Right lobe of liver (tissue), 6 donors: ENCODE results near the gene POLN. TPM values are rescaled to one million over a fixed set of nuclear protein-coding genes. Genes with fewer than 3 reads are reported as not detected.
A peak's percentile ranks its signal among the peaks of the same experiment; 100 is the strongest.

Experiments used
- ATAC-seq, 4 donors: fragments of 200-7000 bp; cut with Tn5 transposase; one replicate each; pipeline ENCODE4 v1.9.1; 2020; ENCODE audit warnings: mild to moderate bottlenecking in 4 of 4, moderate library complexity in 4 of 4
- DNase-seq, 3 donors: peaks; one replicate each; pipeline ENCODE4 v3.0.0-alpha.2; 2020
- H3K27ac ChIP-seq, 3 donors: fragments of 200-600 bp; one replicate each; pipeline ENCODE4 v1.8.0; 2022
- H3K27me3 ChIP-seq, 2 donors: fragments of 200-600 bp; one replicate each; pipeline ENCODE4 v1.8.0; 2022
- H3K36me3 ChIP-seq, 4 donors: fragments of 200-600 bp; sonication (generic) in 1 of 4; one replicate each; pipeline versions ENCODE4 v1.5.1 to v1.8.0; 2017 to 2022; ENCODE audit warnings: control low read depth in 1 of 4
- H3K4me1 ChIP-seq, 4 donors: fragments of 200-600 bp; sonication (generic) in 1 of 4; one replicate each; pipeline versions ENCODE4 v1.5.1 to v1.8.0; 2017 to 2022; ENCODE audit warnings: control low read depth in 1 of 4
- H3K4me3 ChIP-seq, 3 donors: fragments of 200-600 bp; one replicate each; pipeline ENCODE4 v1.8.0; 2022
- H3K9me3 ChIP-seq, 4 donors: fragments of 200-600 bp; sonication (generic) in 1 of 4; one replicate each; pipeline versions ENCODE4 v1.5.1 to v1.8.0; 2017 to 2022; ENCODE audit warnings: control low read depth in 1 of 4
- POLR2A ChIP-seq: fragments of 450-650 bp; IDR thresholded peaks from one replicate; pipeline ENCODE4 v1.6.1; 2017; ENCODE audit warnings: antibody characterized with exemption, mild to moderate bottlenecking
- WGBS: methylation state at CpG from one replicate; pipeline ENCODE4 v1.1.6; 2018; ENCODE audit warnings: low coverage, low lambda C conversion rate; ENCODE audit not compliant: insufficient coverage; ENCODE audit errors: missing lambda C conversion rate; 5-methylcytosine and 5-hydroxymethylcytosine counted together
- intact Hi-C, 2 donors: fragments of 100-400 bp; cut with DNase I; formaldehyde crosslinking; loops; one replicate each; pipeline versions ENCODE4 v1.11.2 to v1.14.1; 2022
- total RNA-seq, 6 experiments: library from RNA; depleted of rRNA in 2 of 6; stranded (reverse); fragments of >200 nt in 2 of 6; fragmentation: NEBNext Ultra II Directional in 3 of 6; extraction: Animal tissue kit (Norgen Biotek cat#: 25700) in 3 of 6; gene quantifications; one replicate each; pipeline versions ENCODE4 v1.1.0 to v1.2.4, GENCODE V29; 2016 to 2023
- TF ChIP-seq, protein P1 (sequence below), 4 donors: fragments of 200-600 bp in 3 of 4; fragments of 450-650 bp in 1 of 4; IDR thresholded peaks; one replicate each; pipeline versions ENCODE4 v1.5.1 to v1.8.0; 2016 to 2022; ENCODE audit warnings: antibody characterized with exemption in 4 of 4, mild to moderate bottlenecking in 2 of 4
- donor health status: DM: no; HTN: yes; CAD: no.
- donor health status: DM: no; HTN: no; CAD: no.
- donor health status: DM: no; HTN: no; CAD: no.
- donor health status: DM: no; HTN: yes; CAD: no.
- donor health status: DM: no; HTN: yes; CAD: no.

Gene POLN
- total RNA-seq, 6 experiments from 2014 or later = 0.87 to 2.5 (median 1.4) TPM

DNA sequence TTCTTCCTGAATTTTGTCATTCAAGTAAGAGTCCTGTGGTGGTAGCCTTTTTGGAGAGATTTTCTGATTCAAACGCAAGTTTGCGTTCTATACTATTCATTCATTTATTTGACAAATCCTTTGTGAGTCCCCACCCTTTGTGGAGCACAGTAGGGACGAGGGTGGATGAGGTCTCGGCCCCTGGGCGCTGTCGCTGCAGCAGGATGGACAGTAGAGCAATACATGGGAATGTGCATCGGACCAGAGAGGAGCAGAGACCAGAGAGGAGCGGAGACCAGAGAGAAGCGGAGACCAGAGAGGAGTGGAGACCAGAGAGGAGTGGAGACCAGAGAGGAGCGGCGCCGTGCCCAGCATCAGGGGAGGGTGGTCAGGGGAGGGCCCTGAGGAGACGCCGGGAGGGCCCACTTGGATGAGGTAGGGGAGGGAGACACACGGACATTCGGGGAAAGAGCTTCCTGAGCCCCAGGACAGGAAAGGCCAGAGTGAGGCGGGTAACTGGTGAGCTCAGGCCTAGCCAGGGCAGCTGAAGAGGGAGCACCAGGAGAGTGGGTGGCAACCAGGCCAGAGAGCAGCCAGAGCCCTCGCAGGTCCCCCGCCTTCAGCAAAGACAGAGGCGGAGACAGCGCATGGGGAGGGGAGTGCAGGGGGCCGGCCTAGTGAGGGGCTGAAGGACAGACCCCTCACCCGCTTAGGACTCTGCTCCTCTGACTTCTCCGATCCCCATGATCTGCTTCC, 115.4 kb downstream of the POLN start:
- no peak overlapping the region for H3K27ac ChIP-seq
- ATAC-seq (peak in 1 of 4 donors; percentile 25), DNase-seq (no peak)
- intact Hi-C loops = no loop called here
- no peaks in the 10 kb centered on the region for H3K36me3 ChIP-seq
- TF ChIP-seq POLR2A = no peak
- TF ChIP-seq, protein P1, sequence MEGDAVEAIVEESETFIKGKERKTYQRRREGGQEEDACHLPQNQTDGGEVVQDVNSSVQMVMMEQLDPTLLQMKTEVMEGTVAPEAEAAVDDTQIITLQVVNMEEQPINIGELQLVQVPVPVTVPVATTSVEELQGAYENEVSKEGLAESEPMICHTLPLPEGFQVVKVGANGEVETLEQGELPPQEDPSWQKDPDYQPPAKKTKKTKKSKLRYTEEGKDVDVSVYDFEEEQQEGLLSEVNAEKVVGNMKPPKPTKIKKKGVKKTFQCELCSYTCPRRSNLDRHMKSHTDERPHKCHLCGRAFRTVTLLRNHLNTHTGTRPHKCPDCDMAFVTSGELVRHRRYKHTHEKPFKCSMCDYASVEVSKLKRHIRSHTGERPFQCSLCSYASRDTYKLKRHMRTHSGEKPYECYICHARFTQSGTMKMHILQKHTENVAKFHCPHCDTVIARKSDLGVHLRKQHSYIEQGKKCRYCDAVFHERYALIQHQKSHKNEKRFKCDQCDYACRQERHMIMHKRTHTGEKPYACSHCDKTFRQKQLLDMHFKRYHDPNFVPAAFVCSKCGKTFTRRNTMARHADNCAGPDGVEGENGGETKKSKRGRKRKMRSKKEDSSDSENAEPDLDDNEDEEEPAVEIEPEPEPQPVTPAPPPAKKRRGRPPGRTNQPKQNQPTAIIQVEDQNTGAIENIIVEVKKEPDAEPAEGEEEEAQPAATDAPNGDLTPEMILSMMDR (IDR thresholded peaks at IDR 0.05) = no peak
- H3K27me3 ChIP-seq = no peaks in the 10 kb centered on the region
- 91% methylated on average over 14 of the region's 24 CpGs for WGBS
- H3K4me1 ChIP-seq = no peaks in the 10 kb centered on the region
- no peak overlapping the region for H3K4me3 ChIP-seq
- H3K9me3 ChIP-seq = no peaks in the 10 kb centered on the region

GRCh38 chr4:2125831-2126230, 116.1 kb downstream of the POLN start:
- Histone ChIP-seq H3K4me3 (no peak overlapping the region), H3K27me3 (no peaks in the 10 kb centered on the region), H3K36me3 (no peaks in the 10 kb centered on the region), H3K4me1 (no peaks in the 10 kb centered on the region), H3K27ac (no peak overlapping the region), H3K9me3 (no peaks in the 10 kb centered on the region)
- DNase-seq (no peak), ATAC-seq (peak in 1 of 4 donors; percentile 22)
- intact Hi-C loops = no loop called here
- WGBS = 35% methylated on average over 4 of the region's 6 CpGs
- TF ChIP-seq, protein P1 (IDR thresholded peaks at IDR 0.05) = no peak
- no peak for TF ChIP-seq POLR2A

GRCh38 chr4:2125023-2125422, 116.9 kb downstream of the POLN start:
- TF ChIP-seq, protein P1 (IDR thresholded peaks at IDR 0.05) = no peak
- TF ChIP-seq POLR2A = no peak
- WGBS = 92% methylated on average over 4 of the region's 4 CpGs
- no peaks in the 10 kb centered on the region for H3K4me1 ChIP-seq
- H3K4me3 ChIP-seq = no peak overlapping the region
- H3K27ac ChIP-seq = no peak overlapping the region
- ATAC-seq (no peak), DNase-seq (no peak)
- H3K27me3 ChIP-seq = no peaks in the 10 kb centered on the region
- intact Hi-C loops = no loop called here
- no peaks in the 10 kb centered on the region for H3K36me3 ChIP-seq
- no peaks in the 10 kb centered on the region for H3K9me3 ChIP-seq

DNA sequence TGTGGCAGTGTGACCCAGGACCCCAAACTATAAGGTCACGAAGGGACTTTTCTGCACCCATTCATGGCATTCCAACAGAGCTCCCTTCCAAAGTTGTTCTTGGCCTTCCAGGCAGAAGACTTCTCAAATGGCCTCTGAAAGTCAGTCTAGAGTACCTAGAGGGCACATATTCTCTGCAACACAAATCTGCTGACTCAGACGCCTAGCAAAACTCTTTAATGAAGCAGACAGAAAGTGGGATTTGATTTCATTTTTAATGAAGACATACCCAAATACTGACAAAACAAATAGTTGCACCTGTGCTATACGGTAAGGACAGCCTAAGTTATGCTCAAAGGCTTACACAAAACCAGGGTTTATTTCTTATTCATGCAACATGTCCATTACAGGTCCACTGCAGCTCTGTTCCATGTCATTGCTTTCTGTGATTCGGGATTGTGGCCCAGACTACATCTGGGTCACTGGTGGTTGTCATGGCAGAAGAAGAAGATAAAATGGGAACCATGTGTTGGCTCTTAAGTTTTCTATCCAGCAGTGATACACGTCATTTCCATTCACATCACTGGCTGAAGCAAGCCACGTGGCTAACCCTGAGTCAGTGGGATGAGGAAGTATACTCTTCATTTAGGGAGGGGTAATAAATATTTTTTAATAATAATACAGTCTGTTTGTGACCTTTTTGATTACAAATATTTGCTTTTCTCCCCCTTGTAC, 125.1 kb downstream of the POLN start:
- H3K9me3 ChIP-seq = no peaks in the 10 kb centered on the region
- ATAC-seq (no peak), DNase-seq (no peak)
- no peaks in the 10 kb centered on the region for H3K36me3 ChIP-seq
- H3K4me3 ChIP-seq = no peak overlapping the region
- H3K27me3 ChIP-seq = no peaks in the 10 kb centered on the region
- 96% methylated on average over 5 of the region's 6 CpGs for WGBS
- H3K4me1 ChIP-seq = no peaks in the 10 kb centered on the region
- H3K27ac ChIP-seq = no peak overlapping the region
- intact Hi-C loops = no loop called here
- TF ChIP-seq POLR2A = no peak
- TF ChIP-seq, protein P1 (IDR thresholded peaks at IDR 0.05) = no peak
